HG02884 (cell line): ENCODE measurements around the gene CEP131.

Experiments used
- ATAC-seq: cut with Tn5 transposase; IDR thresholded peaks from one replicate; pipeline ENCODE4 v1.9.1; 2021; ENCODE audit warnings: mild to moderate bottlenecking, moderate library complexity; ENCODE audit not compliant: unreplicated experiment

The CEP131 gene

GRCh38 chr17:81251709-81252301, 29.0 kb upstream of the CEP131 start:
- no peak for ATAC-seq

GRCh38 chr17:81251094-81251708, 28.4 kb upstream of the CEP131 start:
- ATAC-seq: no peak

GRCh38 chr17:81250286-81251093, 27.7 kb upstream of the CEP131 start:
- ATAC-seq: no peak

GRCh38 chr17:81249223-81250040, 26.7 kb upstream of the CEP131 start:
- ATAC-seq: no peak

- ATAC-seq: no peak
Observed at GRCh38 chr17:81248649-81249048, 25.9 kb upstream of the CEP131 start.

- ATAC-seq: no peak
Observed at GRCh38 chr17:81247339-81247990, 24.7 kb upstream of the CEP131 start.

GRCh38 chr17:81246679-81247338, 24.0 kb upstream of the CEP131 start:
- ATAC-seq: no peak

- ATAC-seq: no peak
Observed at GRCh38 chr17:81246343-81246670, 23.5 kb upstream of the CEP131 start.

- ATAC-seq: no peak
Observed at GRCh38 chr17:81245665-81246342, 23.0 kb upstream of the CEP131 start.

GRCh38 chr17:81245024-81245664, 22.4 kb upstream of the CEP131 start:
- no peak for ATAC-seq

GRCh38 chr17:81244358-81245023, 21.7 kb upstream of the CEP131 start:
- no peak for ATAC-seq

GRCh38 chr17:81243333-81243664, 20.5 kb upstream of the CEP131 start:
- ATAC-seq: no peak

GRCh38 chr17:81242421-81243332, 19.9 kb upstream of the CEP131 start:
- ATAC-seq: no peak

- ATAC-seq: no peak
Observed at GRCh38 chr17:81241648-81242420, 19.1 kb upstream of the CEP131 start.

- ATAC-seq: no peak
Observed at GRCh38 chr17:81241203-81241602, 18.4 kb upstream of the CEP131 start.

GRCh38 chr17:81240761-81241160, 18.0 kb upstream of the CEP131 start:
- no peak for ATAC-seq
